ENCODE data around the gene KRTAP9-2.
"Not testable (repeated sequence)": the region's sequence is repeated elsewhere in the genome, so short reads cannot be mapped to it uniquely, and the experiment has no call there.

KRTAP9-2 gene

GRCh38 chr17:41237116-41237515, 10.7 kb downstream of the KRTAP9-2 start:
- DNase-seq (ENCODE audit: low read depth in 2 of 2): not testable (repeated sequence)

DNA sequence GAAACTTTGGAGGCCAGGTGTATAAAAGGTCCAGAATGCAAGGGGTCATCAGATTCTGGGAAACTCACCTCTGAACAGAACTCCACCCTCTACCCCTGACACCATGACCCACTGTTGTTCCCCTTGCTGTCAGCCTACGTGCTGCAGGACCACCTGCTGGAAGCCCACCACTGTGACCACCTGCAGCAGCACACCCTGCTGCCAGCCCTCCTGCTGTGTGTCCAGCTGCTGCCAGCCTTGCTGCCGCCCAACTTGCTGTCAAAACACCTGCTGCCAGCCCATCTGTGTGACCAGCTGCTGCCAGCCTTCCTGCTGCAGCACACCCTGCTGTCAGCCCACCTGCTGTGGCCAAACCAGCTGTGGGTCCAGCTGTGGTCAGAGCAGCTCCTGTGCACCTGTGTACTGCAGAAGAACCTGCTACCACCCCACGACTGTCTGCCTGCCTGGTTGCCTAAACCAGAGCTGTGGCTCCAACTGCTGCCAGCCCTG, 11.5 kb downstream of the KRTAP9-2 start, which contains the start of gene KRTAP9-8:
KRTAP9-8 (plus strand) TSS at position 51 of the 489 bp plus-strand sequence; CDS start at position 104, 53 bp downstream.
- DNase-seq (ENCODE audit: low read depth in 2 of 2): not testable (repeated sequence)

DNA sequence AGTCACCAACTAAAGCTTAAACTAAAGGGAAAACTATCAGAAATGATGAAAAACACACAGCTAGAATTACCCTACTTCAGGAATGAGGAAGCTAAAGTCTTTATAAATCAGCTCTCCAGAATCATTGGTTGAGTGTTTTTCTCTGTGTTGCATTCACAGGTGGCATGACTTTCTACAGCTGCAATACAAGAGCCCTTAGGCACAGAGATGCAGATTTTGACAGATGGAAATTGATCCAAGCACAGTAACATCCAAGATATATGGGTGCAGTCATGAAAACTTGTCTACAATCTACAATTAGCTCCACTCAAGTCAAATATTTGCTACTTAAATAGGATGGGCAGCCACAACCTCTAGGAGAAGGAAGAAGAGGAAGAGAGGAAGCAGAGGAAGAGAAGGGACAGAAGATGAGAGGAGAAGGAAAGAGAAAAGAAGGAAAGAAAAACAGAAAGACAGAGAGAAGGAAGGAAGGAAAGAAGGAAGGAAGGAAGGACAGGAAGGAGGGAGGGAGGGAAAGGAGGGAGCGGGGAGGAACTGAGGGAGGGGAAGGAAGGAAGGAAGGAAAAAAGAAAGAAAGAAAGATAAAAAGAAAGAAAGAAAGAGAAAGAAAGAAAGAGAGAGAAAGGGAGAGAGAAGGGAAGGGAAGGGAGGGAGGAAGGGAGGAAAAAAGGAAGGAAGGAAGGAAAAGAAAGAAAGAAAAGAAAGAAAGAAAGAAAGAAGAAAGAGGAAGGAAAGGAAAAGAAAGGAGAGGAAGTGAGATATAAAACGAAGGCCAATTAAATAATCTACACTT, 20.7 kb downstream of the KRTAP9-2 start:
- DNase-seq (ENCODE audit: low read depth in 2 of 2): not testable (repeated sequence)

DNA sequence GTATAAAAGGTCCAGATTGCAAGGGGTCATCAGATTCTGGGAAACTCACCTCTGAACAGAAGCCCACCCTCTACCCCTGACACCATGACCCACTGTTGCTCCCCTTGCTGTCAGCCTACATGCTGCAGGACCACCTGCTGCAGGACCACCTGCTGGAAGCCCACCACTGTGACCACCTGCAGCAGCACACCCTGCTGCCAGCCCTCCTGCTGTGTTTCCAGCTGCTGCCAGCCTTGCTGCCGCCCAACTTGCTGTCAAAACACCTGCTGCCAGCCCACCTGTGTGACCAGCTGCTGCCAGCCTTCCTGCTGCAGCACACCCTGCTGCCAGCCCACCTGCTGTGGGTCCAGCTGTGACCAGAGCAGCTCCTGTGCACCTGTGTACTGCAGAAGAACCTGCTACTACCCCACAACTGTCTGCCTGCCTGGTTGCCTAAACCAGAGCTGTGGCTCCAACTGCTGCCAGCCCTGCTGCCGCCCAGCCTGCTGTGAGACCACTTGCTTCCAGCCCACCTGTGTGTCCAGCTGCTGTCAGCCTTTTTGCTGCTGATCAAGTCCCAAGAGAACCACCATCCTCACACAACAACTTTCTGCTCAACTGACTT, 23.3 kb downstream of the KRTAP9-2 start, which contains the start of gene KRTAP9-4:
KRTAP9-4 (plus strand) TSS at position 51 of the 604 bp plus-strand sequence; CDS start at position 85, 34 bp downstream.
- DNase-seq (ENCODE audit: low read depth in 2 of 2): not testable (repeated sequence)

GRCh38 chr17:41251261-41251660, 24.8 kb downstream of the KRTAP9-2 start:
- no peak for DNase-seq (ENCODE audit: low read depth in 2 of 2)

DNA sequence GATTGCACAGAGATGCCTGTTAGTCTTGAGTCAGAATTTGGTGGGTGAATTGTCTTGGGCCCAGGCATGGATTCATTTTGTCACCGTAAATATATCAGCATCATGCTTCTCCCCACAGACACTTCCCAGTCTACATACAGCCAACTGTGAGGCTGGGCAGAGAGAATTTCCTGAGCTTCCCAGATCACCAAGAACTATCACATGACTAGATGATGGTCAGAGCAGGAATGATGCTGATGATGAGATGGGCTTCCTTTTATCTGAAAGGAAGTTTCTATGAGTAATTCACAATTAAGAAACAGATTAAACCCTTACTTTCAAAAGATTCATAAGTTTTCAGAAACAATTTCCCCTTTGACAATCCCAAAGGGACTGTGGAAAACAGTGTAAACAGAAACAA, 28.4 kb downstream of the KRTAP9-2 start:
- no peak for DNase-seq (ENCODE audit: low read depth in 2 of 2)

DNA sequence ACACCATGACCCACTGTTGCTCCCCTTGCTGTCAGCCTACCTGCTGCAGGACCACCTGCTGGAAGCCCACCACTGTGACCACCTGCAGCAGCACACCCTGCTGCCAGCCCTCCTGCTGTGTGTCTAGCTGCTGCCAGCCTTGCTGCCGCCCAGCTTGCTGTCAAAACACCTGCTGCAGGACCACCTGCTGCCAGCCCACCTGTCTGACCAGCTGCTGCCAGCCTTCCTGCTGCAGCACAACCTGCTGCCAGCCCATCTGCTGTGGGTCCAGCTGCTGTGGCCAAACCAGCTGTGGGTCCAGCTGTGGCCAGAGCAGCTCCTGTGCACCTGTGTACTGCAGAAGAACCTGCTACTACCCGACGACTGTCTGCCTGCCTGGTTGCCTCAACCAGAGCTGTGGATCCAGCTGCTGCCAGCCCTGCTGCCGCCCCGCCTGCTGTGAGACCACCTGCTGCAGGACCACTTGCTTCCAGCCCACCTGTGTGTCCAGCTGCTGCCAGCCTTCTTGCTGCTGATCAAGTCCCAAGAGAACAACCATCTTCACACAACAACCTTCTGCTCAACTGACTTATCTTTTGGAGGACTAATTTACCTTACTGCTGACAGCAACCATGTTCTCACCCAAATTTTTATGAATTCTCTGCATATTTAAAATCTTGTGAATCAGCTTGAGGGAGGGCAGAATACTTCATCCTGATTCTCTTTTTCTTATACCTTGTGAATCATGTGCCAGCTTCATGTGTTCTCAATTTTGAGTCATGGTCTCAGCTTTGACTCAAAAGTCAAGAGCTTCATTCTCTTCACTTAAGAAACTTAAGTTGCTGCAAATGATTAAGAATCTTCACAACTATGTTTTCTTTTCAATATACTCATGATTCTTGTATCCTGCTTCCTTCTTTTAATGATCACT, 29.2 kb downstream of the KRTAP9-2 start, which contains the start of gene KRTAP9-9:
KRTAP9-9 (plus strand) TSS at position 4 of the 910 bp plus-strand sequence.
- DNase-seq (ENCODE audit: low read depth in 2 of 2): not testable (repeated sequence)

DNA sequence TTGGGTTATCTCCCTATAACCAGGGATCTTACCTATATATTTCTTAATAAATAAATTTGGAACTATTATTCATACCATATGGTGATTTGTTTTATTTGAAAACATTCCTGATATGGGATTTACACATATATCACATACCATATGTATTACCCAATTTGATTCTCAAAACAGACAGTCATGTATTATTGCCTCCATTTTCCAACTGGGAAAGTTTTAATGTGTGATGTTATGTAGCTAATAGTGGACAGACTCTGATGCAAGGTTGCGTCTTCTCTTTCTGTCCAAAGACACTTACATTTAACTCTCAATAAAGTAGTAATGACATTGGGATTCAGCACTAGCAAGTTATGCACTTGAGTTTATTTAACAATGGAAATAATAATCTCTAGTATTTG, 29.8 kb downstream of the KRTAP9-2 start:
- DNase-seq (ENCODE audit: low read depth in 2 of 2): no peak

- DNase-seq (ENCODE audit: low read depth in 2 of 2): no peak
Observed at GRCh38 chr17:41258406-41258805, 32.0 kb downstream of the KRTAP9-2 start.

GRCh38 chr17:41263212-41263611, 36.8 kb downstream of the KRTAP9-2 start:
- DNase-seq (ENCODE audit: low read depth in 2 of 2): no peak

DNA sequence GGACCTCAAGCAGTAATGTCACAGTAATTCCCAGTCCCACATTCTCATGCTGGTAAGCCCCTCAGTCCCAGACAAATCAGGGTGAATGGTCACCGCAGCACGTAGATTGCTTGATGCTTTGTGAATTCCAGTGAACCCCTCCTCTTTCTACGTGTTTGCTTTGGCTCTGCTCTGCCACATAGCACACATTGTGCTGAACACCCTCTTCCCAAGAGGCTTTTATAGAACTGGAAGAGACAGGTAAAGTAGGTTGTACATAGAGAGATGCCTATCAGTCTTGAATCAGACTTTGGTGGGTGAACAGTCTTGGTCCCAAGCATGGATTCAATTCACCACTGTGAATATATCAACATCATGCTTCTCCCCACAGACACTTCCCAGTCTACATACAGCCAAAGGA, 38.2 kb downstream of the KRTAP9-2 start:
- DNase-seq (ENCODE audit: low read depth in 2 of 2): no peak

DNA sequence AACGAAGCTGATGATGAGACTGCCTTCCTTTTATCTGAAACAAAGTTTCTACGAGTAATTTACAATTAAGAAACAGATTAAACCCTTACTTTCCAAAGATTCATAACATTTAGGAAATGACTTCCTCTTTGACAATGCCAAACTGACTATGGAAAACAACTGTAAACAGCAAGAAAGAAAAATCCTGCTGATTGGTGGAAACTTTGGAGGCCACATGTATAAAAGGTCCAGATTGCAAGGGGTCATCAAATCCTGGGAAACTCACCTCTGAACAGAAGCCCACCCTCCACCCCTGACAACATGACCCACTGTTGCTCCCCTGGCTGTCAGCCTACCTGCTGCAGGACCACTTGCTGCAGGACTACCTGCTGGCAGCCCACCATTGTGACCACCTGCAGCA, 38.6 kb downstream of the KRTAP9-2 start, which contains the start of gene KRTAP9-6:
KRTAP9-6 (plus strand) TSS at position 301 of the 400 bp plus-strand sequence; CDS start at position 301, 0 bp downstream.
- DNase-seq (ENCODE audit: low read depth in 2 of 2): no peak

DNA sequence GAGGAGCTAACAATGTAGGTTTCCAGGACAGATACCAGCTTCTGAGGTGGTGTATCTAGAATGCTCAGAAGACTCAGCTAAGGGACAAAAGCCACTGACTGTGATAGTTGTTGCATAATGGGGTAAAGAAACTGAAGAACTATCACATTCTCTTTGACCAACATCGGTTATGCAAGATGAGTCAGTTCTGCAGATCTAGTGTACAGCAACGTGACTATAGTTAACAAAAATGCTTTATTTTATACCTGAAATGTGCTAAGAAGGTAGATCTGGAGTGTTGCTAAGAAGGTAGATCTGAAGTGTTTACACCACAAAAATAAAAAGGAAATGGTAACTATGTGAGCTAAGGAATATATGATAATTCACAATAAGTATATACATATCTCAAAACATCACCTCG, 41.3 kb downstream of the KRTAP9-2 start:
- no peak for DNase-seq (ENCODE audit: low read depth in 2 of 2)

DNA sequence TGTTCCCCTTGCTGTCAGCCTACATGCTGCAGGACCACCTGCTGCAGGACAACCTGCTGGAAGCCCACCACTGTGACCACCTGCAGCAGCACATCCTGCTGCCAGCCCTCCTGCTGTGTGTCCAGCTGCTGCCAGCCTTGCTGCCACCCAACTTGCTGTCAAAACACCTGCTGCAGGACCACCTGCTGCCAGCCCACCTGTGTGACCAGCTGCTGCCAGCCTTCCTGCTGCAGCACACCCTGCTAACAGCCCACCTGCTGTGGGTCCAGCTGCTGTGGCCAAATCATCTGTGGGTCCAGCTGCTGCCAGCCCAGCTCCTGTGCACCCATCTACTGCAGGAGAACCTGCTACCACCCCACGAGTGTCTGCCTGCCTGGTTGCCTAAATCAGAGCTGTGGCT, 44.9 kb downstream of the KRTAP9-2 start:
- DNase-seq (ENCODE audit: low read depth in 2 of 2): not testable (repeated sequence)

GRCh38 chr17:41271858-41272257, 45.4 kb downstream of the KRTAP9-2 start:
- DNase-seq (ENCODE audit: low read depth in 2 of 2): no peak

DNA sequence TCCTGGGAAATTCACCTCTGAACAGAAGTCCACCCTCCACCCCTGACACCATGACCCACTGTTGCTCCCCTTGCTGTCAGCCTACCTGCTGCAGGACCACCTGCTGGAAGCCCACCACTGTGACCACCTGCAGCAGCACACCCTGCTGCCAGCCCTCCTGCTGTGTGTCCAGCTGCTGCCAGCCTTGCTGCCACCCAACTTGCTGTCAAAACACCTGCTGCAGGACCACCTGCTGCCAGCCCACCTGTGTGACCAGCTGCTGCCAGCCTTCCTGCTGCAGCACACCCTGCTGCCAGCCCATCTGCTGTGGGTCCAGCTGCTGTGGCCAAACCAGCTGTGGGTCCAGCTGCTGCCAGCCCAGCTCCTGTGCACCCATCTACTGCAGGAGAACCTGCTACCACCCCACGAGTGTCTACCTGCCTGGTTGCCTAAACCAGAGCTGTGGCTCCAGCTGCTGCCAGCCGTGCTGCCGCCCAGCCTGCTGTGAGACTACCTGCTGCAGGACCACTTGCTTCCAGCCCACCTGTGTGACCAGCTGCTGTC, 49.3 kb downstream of the KRTAP9-2 start, which contains the start of gene KRTAP9-7:
KRTAP9-7 (plus strand) TSS at position 51 of the 543 bp plus-strand sequence; CDS start at position 51, 0 bp downstream.
- not testable (repeated sequence) for DNase-seq (ENCODE audit: low read depth in 2 of 2)
